GM21423 (cell line): ENCODE measurements around the gene VSTM4.

Source experiments
- ATAC-seq: cut with Tn5 transposase; IDR thresholded peaks from one replicate; pipeline ENCODE4 v1.9.1; 2021; ENCODE audit warnings: mild to moderate bottlenecking, moderate library complexity; ENCODE audit not compliant: unreplicated experiment

VSTM4 gene

GRCh38 chr10:49118430-49119074 is 3.2 kb upstream of the VSTM4 start:
- ATAC-seq: no peak

GRCh38 chr10:49117376-49118070 is 2.2 kb upstream of the VSTM4 start:
- ATAC-seq: no peak

- ATAC-seq: no peak
Observed at GRCh38 chr10:49116509-49117375, 1.4 kb upstream of the VSTM4 start.

- no peak for ATAC-seq
Observed at GRCh38 chr10:49115796-49116508, 630 bp upstream of the VSTM4 start.

- no peak for ATAC-seq
Observed at GRCh38 chr10:49114718-49115014, 656 bp downstream of the VSTM4 start.

- ATAC-seq: no peak
Observed at GRCh38 chr10:49113741-49114141, 1.6 kb downstream of the VSTM4 start.

- ATAC-seq: no peak
Observed at GRCh38 chr10:49112851-49113250, 2.5 kb downstream of the VSTM4 start.

- ATAC-seq: no peak
Observed at GRCh38 chr10:49112098-49112497, 3.2 kb downstream of the VSTM4 start.

- ATAC-seq: no peak
Observed at GRCh38 chr10:49111320-49111698, 4.0 kb downstream of the VSTM4 start.

GRCh38 chr10:49110684-49111319 is 4.5 kb downstream of the VSTM4 start:
- ATAC-seq: no peak

- no peak for ATAC-seq
Observed at GRCh38 chr10:49109669-49110340, 5.5 kb downstream of the VSTM4 start.

- no peak for ATAC-seq
Observed at GRCh38 chr10:49108656-49109055, 6.7 kb downstream of the VSTM4 start.

GRCh38 chr10:49107887-49108267 is 7.4 kb downstream of the VSTM4 start:
- ATAC-seq: no peak

GRCh38 chr10:49107111-49107886 is 8.0 kb downstream of the VSTM4 start:
- ATAC-seq: no peak

GRCh38 chr10:49106451-49106850 is 8.9 kb downstream of the VSTM4 start:
- no peak for ATAC-seq

- ATAC-seq: no peak
Observed at GRCh38 chr10:49105076-49105475, 10.2 kb downstream of the VSTM4 start.

GRCh38 chr10:49104323-49104722 is 11.0 kb downstream of the VSTM4 start:
- no peak for ATAC-seq

GRCh38 chr10:49103761-49104160 is 11.6 kb downstream of the VSTM4 start:
- no peak for ATAC-seq

- ATAC-seq: no peak
Observed at GRCh38 chr10:49099046-49099445, 16.3 kb downstream of the VSTM4 start.
